ENCODE results near the gene RPUSD2. TPM values are rescaled to one million over a fixed set of nuclear protein-coding genes. Genes with fewer than 3 reads are reported as not detected.
A peak's percentile ranks its signal among the peaks of the same experiment; 100 is the strongest.
"Not testable (repeated sequence)": the region's sequence is repeated elsewhere in the genome, so short reads cannot be mapped to it uniquely, and the experiment has no call there.

RPUSD2 gene
- total and polyA plus RNA-seq, 2 experiments from 2014 or later, result 22.0 to 25.5 TPM

DNA sequence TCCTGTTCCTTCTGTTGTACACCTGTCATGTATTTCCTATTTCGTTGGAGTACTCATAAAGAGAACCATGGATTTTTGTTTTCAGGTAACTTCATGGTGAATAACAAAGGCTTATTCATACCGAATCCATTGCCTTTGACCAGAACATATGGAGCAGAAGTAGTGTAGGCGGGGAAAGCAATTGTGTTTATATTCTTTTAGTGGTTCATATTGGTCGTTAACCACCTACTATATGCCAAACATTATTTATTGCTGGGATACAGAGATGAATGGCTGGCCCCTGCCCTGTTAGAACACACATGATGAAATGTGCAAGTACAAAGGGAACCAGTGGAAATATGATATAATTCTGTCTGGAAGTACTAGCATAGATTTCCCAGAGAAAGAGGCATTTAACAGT lies 9.8 kb downstream of the RPUSD2 start:
- Histone ChIP-seq H3K36me3 (ENCODE audit: insufficient read depth) (0 out of 2 replicates have a peak, but pooled peaks cover 4% of the 10 kb centered on the region), H3K4me3 (no peak overlapping the region), H2AFZ (no peak overlapping the region), H4K20me1 (replicated peaks; ENCODE audit: insufficient read depth) (no peaks in the 10 kb centered on the region; the same call in 1 of the 2 replicates), H3F3A (replicated peaks; ENCODE audit: low read depth) (no peaks in the 10 kb centered on the region; the same call in 1 of the 2 replicates), H3K9me2 (ENCODE audit: insufficient read depth) (no peaks in the 10 kb centered on the region), H3K79me2 (replicated peaks; ENCODE audit: insufficient read depth) (no peaks in the 10 kb centered on the region), H3K4me1 (ENCODE audit: insufficient read depth) (no peaks in the 10 kb centered on the region), H3K27me3 (ENCODE audit: insufficient read depth) (no peaks in the 10 kb centered on the region), H3K4me2 (no peak overlapping the region), H3K27ac (ENCODE audit: low read depth) (no peak overlapping the region)
- Mint-ChIP-seq H3K9me3 (no peaks in the 10 kb centered on the region), H3K27me3 (ENCODE audit: insufficient read depth, low read depth, poor library complexity) (no peaks in the 10 kb centered on the region), H3K4me3 (no peak overlapping the region), H3K36me3 (ENCODE audit: low read depth) (peaks cover 10% of the 10 kb centered on the region), H3K27ac (no peak overlapping the region), H3K4me1 (peaks cover 2% of the 10 kb centered on the region; the same call in 2 of the 3 replicates)
- TF ChIP-seq, protein P1, sequence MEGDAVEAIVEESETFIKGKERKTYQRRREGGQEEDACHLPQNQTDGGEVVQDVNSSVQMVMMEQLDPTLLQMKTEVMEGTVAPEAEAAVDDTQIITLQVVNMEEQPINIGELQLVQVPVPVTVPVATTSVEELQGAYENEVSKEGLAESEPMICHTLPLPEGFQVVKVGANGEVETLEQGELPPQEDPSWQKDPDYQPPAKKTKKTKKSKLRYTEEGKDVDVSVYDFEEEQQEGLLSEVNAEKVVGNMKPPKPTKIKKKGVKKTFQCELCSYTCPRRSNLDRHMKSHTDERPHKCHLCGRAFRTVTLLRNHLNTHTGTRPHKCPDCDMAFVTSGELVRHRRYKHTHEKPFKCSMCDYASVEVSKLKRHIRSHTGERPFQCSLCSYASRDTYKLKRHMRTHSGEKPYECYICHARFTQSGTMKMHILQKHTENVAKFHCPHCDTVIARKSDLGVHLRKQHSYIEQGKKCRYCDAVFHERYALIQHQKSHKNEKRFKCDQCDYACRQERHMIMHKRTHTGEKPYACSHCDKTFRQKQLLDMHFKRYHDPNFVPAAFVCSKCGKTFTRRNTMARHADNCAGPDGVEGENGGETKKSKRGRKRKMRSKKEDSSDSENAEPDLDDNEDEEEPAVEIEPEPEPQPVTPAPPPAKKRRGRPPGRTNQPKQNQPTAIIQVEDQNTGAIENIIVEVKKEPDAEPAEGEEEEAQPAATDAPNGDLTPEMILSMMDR (conservative IDR thresholded peaks at IDR 0.05; ENCODE audit: low read depth in 2 of 2), result no peak
- TF ChIP-seq ZNF114 (CRISPR knock-in tag; IDR thresholded peaks at IDR 0.05) (no peak), EZH2phosphoT487 (IDR thresholded peaks at IDR 0.05; ENCODE audit: unreplicated experiment) (no peak), CREB1 (CRISPR knock-in tag; IDR thresholded peaks at IDR 0.05; ENCODE audit: low read depth) (no peak), NANOG (IDR thresholded peaks at IDR 0.05; ENCODE audit: borderline replicate concordance) (no peak), ZNF331 (CRISPR knock-in tag; IDR thresholded peaks at IDR 0.05; ENCODE audit: low read depth) (no peak), JUNB (IDR thresholded peaks at IDR 0.05; ENCODE audit: unreplicated experiment) (no peak)
- TF ChIP-seq, protein P2, sequence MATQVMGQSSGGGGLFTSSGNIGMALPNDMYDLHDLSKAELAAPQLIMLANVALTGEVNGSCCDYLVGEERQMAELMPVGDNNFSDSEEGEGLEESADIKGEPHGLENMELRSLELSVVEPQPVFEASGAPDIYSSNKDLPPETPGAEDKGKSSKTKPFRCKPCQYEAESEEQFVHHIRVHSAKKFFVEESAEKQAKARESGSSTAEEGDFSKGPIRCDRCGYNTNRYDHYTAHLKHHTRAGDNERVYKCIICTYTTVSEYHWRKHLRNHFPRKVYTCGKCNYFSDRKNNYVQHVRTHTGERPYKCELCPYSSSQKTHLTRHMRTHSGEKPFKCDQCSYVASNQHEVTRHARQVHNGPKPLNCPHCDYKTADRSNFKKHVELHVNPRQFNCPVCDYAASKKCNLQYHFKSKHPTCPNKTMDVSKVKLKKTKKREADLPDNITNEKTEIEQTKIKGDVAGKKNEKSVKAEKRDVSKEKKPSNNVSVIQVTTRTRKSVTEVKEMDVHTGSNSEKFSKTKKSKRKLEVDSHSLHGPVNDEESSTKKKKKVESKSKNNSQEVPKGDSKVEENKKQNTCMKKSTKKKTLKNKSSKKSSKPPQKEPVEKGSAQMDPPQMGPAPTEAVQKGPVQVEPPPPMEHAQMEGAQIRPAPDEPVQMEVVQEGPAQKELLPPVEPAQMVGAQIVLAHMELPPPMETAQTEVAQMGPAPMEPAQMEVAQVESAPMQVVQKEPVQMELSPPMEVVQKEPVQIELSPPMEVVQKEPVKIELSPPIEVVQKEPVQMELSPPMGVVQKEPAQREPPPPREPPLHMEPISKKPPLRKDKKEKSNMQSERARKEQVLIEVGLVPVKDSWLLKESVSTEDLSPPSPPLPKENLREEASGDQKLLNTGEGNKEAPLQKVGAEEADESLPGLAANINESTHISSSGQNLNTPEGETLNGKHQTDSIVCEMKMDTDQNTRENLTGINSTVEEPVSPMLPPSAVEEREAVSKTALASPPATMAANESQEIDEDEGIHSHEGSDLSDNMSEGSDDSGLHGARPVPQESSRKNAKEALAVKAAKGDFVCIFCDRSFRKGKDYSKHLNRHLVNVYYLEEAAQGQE (IDR thresholded peaks at IDR 0.05; ENCODE audit: unreplicated experiment), result no peak
- TF ChIP-seq, protein P3, sequence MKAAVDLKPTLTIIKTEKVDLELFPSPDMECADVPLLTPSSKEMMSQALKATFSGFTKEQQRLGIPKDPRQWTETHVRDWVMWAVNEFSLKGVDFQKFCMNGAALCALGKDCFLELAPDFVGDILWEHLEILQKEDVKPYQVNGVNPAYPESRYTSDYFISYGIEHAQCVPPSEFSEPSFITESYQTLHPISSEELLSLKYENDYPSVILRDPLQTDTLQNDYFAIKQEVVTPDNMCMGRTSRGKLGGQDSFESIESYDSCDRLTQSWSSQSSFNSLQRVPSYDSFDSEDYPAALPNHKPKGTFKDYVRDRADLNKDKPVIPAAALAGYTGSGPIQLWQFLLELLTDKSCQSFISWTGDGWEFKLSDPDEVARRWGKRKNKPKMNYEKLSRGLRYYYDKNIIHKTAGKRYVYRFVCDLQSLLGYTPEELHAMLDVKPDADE (IDR thresholded peaks at IDR 0.05), result no peak
- no peak for ATAC-seq
- DNase-seq (ENCODE audit: low spot score), result no peak

DNA sequence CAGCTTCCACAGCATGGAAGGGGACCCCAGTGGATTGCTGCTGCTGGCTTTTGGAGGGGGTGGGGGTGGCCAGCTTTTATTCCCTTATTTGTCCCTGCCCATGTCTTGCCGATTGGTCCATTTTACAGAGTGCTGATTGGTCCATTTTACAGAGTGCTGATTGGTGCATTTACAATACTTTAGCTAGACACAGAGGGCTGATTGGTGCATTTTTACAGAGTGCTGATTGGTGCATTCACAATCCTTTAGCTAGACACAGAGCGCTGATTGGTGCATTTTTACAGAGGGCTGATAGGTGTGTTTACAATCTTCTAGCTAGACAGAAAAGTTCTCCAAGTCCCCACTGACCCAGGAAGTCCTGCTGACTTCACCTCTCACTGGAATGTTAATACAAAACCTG lies 12.7 kb downstream of the RPUSD2 start:
- H3K4me3 Mint-ChIP-seq; DNase-seq (ENCODE audit: low spot score); H3K4me1 ChIP-seq (ENCODE audit: insufficient read depth); ATAC-seq; H3K27me3 Mint-ChIP-seq (ENCODE audit: insufficient read depth, low read depth, poor library complexity); H3K4me3 ChIP-seq; H3K36me3 Mint-ChIP-seq (ENCODE audit: low read depth); H3K4me1 Mint-ChIP-seq; H3K27ac ChIP-seq (ENCODE audit: low read depth); H3F3A ChIP-seq (replicated peaks; ENCODE audit: low read depth); H3K27me3 ChIP-seq (ENCODE audit: insufficient read depth); H3K9me2 ChIP-seq (ENCODE audit: insufficient read depth); H3K27ac Mint-ChIP-seq; H3K9me3 Mint-ChIP-seq; H3K36me3 ChIP-seq (ENCODE audit: insufficient read depth); H4K20me1 ChIP-seq (replicated peaks; ENCODE audit: insufficient read depth); H3K79me2 ChIP-seq (replicated peaks; ENCODE audit: insufficient read depth); H3K4me2 ChIP-seq: not testable (repeated sequence)
- H2AFZ ChIP-seq, result peak overlapping the region; percentile 63; the same call in 1 of the 2 replicates
